Upper lobe of left lung (tissue), 6 donors: ENCODE results near the gene LENG1. TPM values are rescaled to one million over a fixed set of nuclear protein-coding genes. Genes with fewer than 3 reads are reported as not detected.

ENCODE experiments used
- ATAC-seq, 2 donors: fragments of 200-7000 bp; cut with Tn5 transposase; one replicate each; pipeline ENCODE4 v1.9.1; 2022; ENCODE audit warnings: mild to moderate bottlenecking in 2 of 2, moderate library complexity in 2 of 2; ENCODE audit not compliant: low FRiP score in 2 of 2
- DNase-seq, 2 donors: peaks; one replicate each; pipeline ENCODE4 v3.0.0-alpha.2; 2019 to 2020
- H3K27ac ChIP-seq, 4 donors: fragments of 200-600 bp; sonication (generic); one replicate each; pipeline ENCODE4 v1.5.1; 2016 to 2019
- H3K27me3 ChIP-seq, 4 donors: fragments of 200-600 bp; sonication (generic); one replicate each; pipeline ENCODE4 v1.5.1; 2017 to 2019
- H3K36me3 ChIP-seq, 4 donors: fragments of 200-600 bp; sonication (generic); one replicate each; pipeline ENCODE4 v1.5.1; 2016 to 2019
- H3K4me1 ChIP-seq, 4 donors: fragments of 200-600 bp; sonication (generic); one replicate each; pipeline ENCODE4 v1.5.1; 2018 to 2019
- H3K4me3 ChIP-seq, 4 donors: fragments of 200-600 bp; sonication (generic); one replicate each; pipeline ENCODE4 v1.5.1; 2017 to 2019; ENCODE audit warnings: mild to moderate bottlenecking in 2 of 4, moderate library complexity in 1 of 4
- H3K9me3 ChIP-seq, 4 donors: fragments of 200-600 bp; sonication (generic); one replicate each; pipeline ENCODE4 v1.5.1; 2018 to 2019
- EP300 ChIP-seq, 4 donors: sonication (generic); formaldehyde crosslinking; IDR thresholded peaks; one replicate each; pipeline ENCODE4 v1.5.1; 2017; ENCODE audit warnings: antibody characterized with exemption in 4 of 4, control low read depth in 2 of 4
- POLR2A ChIP-seq, 4 donors: fragments of 450-650 bp; IDR thresholded peaks; one replicate each; pipeline ENCODE4 v1.5.1; 2016 to 2017; ENCODE audit warnings: antibody characterized with exemption in 4 of 4, mild to moderate bottlenecking in 2 of 4
- POLR2AphosphoS5 ChIP-seq, 2 donors: sonication (generic); formaldehyde crosslinking; IDR thresholded peaks; one replicate each; pipeline ENCODE4 v1.5.1; 2017; ENCODE audit warnings: antibody characterized with exemption in 2 of 2
- WGBS, 2 donors: methylation state at CpG; one replicate each; pipeline ENCODE4 v1.1.5; 2017 to 2018; 5-methylcytosine and 5-hydroxymethylcytosine counted together
- total RNA-seq, 6 donors: library from RNA; depleted of rRNA in 4 of 6; stranded (reverse); fragments of >200 nt in 4 of 6; gene quantifications; one replicate each; pipeline versions ENCODE4 v1.1.0 to v1.2.1, GENCODE V29; 2016 to 2021
- TF ChIP-seq, protein P1 (sequence below), 6 experiments: fragments of 450-650 bp in 4 of 6; fragments of 200-600 bp in 2 of 6; sonication (generic) in 2 of 6; IDR thresholded peaks; one replicate each; pipeline ENCODE4 v1.5.1; 2016 to 2019; ENCODE audit warnings: antibody characterized with exemption in 6 of 6
- donor health status: DM: no; HTN: no; CAD: no; lungs with moderate emphysema.
- donor health status: DM: no; HTN: yes; CAD: no; lungs with severe emphysema.

LENG1 gene
- total RNA-seq, 6 donors from 2014 or later = 8.5 to 16.8 (median 9.4) TPM

DNA sequence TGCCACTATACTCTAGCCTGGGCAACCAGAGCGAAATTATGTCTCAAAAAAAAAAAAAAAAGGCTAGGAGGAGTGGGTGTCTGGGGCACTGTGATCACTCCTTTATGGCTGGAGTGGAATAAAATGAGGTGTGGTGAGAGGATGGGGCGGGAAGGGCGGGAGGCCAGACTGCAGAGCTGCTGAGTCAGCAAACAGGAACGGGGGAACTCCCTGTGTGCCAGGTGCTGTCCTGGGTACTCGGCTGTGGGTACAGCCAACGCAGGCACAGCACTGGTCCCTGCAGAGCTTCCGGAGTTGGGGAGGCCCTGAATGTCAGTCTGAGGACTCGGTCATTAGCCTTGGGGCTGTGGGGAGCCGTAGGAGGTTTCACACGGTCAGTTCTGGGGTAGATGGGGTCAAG, 38.3 kb downstream of the LENG1 start:
- H3K36me3 ChIP-seq = peaks cover 34 to 76% (median 70%) of the 10 kb centered on the region in 4 donors
- H3K9me3 ChIP-seq = no peaks in the 10 kb centered on the region
- H3K27me3 ChIP-seq = no peaks in the 10 kb centered on the region
- 94 to 97% methylated on average over 10 of the region's 10 CpGs for WGBS, 2 donors
- H3K27ac ChIP-seq = no peak overlapping the region
- DNase-seq (no peak), ATAC-seq (no peak)
- no peak overlapping the region for H3K4me3 ChIP-seq
- H3K4me1 ChIP-seq = peaks cover 8 to 11% (median 10%) of the 10 kb centered on the region in 4 donors
- no peak for TF ChIP-seq EP300 (IDR thresholded peaks at IDR 0.05)
- no peak for TF ChIP-seq POLR2AphosphoS5 (IDR thresholded peaks at IDR 0.05)
- no peak for TF ChIP-seq POLR2A (IDR thresholded peaks at IDR 0.05)
- TF ChIP-seq, protein P1, sequence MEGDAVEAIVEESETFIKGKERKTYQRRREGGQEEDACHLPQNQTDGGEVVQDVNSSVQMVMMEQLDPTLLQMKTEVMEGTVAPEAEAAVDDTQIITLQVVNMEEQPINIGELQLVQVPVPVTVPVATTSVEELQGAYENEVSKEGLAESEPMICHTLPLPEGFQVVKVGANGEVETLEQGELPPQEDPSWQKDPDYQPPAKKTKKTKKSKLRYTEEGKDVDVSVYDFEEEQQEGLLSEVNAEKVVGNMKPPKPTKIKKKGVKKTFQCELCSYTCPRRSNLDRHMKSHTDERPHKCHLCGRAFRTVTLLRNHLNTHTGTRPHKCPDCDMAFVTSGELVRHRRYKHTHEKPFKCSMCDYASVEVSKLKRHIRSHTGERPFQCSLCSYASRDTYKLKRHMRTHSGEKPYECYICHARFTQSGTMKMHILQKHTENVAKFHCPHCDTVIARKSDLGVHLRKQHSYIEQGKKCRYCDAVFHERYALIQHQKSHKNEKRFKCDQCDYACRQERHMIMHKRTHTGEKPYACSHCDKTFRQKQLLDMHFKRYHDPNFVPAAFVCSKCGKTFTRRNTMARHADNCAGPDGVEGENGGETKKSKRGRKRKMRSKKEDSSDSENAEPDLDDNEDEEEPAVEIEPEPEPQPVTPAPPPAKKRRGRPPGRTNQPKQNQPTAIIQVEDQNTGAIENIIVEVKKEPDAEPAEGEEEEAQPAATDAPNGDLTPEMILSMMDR (IDR thresholded peaks at IDR 0.05) = no peak

GRCh38 chr19:54115109-54116063, 44.1 kb downstream of the LENG1 start, which contains the start of the genes PRPF31 and TFPT:
Gene PRPF31, plus strand, starts transcription at chr19:54115754. Its CDS starts 2,525 bp downstream, at chr19:54118279.
Gene TFPT, minus strand, starts transcription at chr19:54115657. Its CDS starts 388 bp downstream, at chr19:54115269.
- ATAC-seq (peak; percentile 96 to 97), DNase-seq (peak; percentile 88 to 96)
- Histone ChIP-seq H3K27me3 (no peaks in the 10 kb centered on the region), H3K27ac (peak within 1 kb of the TSS; percentile 84 to 96 (median 90)), H3K9me3 (no peaks in the 10 kb centered on the region), H3K36me3 (peaks cover 5 to 31% (median 21%) of the 10 kb centered on the region in 4 donors), H3K4me1 (peaks cover 24 to 31% (median 25%) of the 10 kb centered on the region in 4 donors), H3K4me3 (peak within 1 kb of the TSS; percentile 75 to 99 (median 87))
- 1% methylated on average over 57 to 60 of the region's 60 CpGs for WGBS, 2 donors
- TF ChIP-seq EP300 (IDR thresholded peaks at IDR 0.05) = peak in 1 of 4 donors; percentile 59
- TF ChIP-seq POLR2A (IDR thresholded peaks at IDR 0.05) = peak in 3 of 4 donors; percentile 47 to 82 (median 53)
- TF ChIP-seq, protein P1 (IDR thresholded peaks at IDR 0.05) = peak in 1 of 6 experiments; percentile 5
- peak; percentile 97 for TF ChIP-seq POLR2AphosphoS5 (IDR thresholded peaks at IDR 0.05)

GRCh38 chr19:54114340-54115108, 45.0 kb downstream of the LENG1 start:
- WGBS, 2 donors = 20 to 26% methylated on average over 24 to 28 of the region's 28 CpGs
- peaks cover 10 to 31% (median 20%) of the 10 kb centered on the region in 4 donors for H3K36me3 ChIP-seq
- peak overlapping the region; percentile 75 to 99 (median 87) for H3K4me3 ChIP-seq
- H3K27ac ChIP-seq = peak overlapping the region in 3 of 4 donors; percentile 89 to 96 (median 90)
- peak; percentile 72 to 85 for DNase-seq
- H3K27me3 ChIP-seq = no peaks in the 10 kb centered on the region
- H3K4me1 ChIP-seq = peaks cover 24 to 31% (median 25%) of the 10 kb centered on the region in 4 donors
- ATAC-seq = peak; percentile 35 to 60
- TF ChIP-seq, protein P1 (IDR thresholded peaks at IDR 0.05) = no peak
- TF ChIP-seq POLR2A (IDR thresholded peaks at IDR 0.05) (no peak), EP300 (IDR thresholded peaks at IDR 0.05) (no peak), POLR2AphosphoS5 (IDR thresholded peaks at IDR 0.05) (no peak)
- no peaks in the 10 kb centered on the region for H3K9me3 ChIP-seq

DNA sequence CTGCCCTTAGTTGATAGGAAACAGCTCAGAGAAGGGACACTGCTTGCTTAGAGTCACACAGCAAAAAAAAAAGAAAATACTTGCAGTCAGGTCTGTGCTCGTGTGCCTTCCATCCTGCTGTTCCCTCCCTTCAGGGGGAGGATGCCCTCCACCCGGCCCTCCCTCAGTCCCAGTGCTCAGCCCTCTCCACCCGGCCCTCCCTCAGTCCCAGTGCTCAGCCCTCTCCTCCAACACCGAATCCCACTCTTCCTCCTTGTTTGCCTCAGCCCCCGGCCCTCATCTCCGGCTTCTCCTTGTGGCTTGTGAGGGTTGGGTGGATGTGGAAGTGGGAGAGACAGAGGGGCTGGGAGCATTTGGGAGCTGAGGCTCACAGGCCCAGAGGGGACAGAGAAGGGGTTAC, 49.9 kb downstream of the LENG1 start:
- DNase-seq (no peak), ATAC-seq (no peak)
- 77 to 83% methylated on average over 6 of the region's 6 CpGs for WGBS, 2 donors
- no peaks in the 10 kb centered on the region for H3K27me3 ChIP-seq
- H3K9me3 ChIP-seq = no peaks in the 10 kb centered on the region
- H3K27ac ChIP-seq = no peak overlapping the region
- H3K4me1 ChIP-seq = peaks cover 9 to 11% (median 10%) of the 10 kb centered on the region in 4 donors
- TF ChIP-seq EP300 (IDR thresholded peaks at IDR 0.05) = no peak
- no peak for TF ChIP-seq POLR2A (IDR thresholded peaks at IDR 0.05)
- TF ChIP-seq POLR2AphosphoS5 (IDR thresholded peaks at IDR 0.05) = no peak
- TF ChIP-seq, protein P1 (IDR thresholded peaks at IDR 0.05) = no peak
- H3K36me3 ChIP-seq = peaks cover 30 to 59% (median 54%) of the 10 kb centered on the region in 4 donors
- H3K4me3 ChIP-seq = no peak overlapping the region
